Stimulated activated CD8-positive, alpha-beta memory T cell treated with anti-CD3 and anti-CD28 coated beads, Interleukin-4, amount 100 ng/mL, for 1 hour (primary cell): ENCODE data around the gene EGR1.

Experiments
- DNase-seq, 2 donors: peaks; one replicate each; pipeline ENCODE4 v3.0.0-alpha.2; 2020; ENCODE audit warnings: low read depth in 2 of 2, low spot score in 1 of 2

The EGR1 gene

DNA sequence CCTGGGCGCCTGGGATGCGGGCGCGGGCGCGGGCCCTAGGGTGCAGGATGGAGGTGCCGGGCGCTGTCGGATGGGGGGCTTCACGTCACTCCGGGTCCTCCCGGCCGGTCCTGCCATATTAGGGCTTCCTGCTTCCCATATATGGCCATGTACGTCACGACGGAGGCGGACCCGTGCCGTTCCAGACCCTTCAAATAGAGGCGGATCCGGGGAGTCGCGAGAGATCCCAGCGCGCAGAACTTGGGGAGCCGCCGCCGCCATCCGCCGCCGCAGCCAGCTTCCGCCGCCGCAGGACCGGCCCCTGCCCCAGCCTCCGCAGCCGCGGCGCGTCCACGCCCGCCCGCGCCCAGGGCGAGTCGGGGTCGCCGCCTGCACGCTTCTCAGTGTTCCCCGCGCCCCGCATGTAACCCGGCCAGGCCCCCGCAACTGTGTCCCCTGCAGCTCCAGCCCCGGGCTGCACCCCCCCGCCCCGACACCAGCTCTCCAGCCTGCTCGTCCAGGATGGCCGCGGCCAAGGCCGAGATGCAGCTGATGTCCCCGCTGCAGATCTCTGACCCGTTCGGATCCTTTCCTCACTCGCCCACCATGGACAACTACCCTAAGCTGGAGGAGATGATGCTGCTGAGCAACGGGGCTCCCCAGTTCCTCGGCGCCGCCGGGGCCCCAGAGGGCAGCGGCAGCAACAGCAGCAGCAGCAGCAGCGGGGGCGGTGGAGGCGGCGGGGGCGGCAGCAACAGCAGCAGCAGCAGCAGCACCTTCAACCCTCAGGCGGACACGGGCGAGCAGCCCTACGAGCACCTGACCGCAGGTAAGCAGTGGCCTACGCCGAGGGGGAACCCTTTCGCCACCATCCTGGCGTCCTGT lies at the start of gene EGR1:
Gene EGR1, plus strand, starts transcription at position 219 of the 864 bp plus-strand sequence. Its CDS starts 283 bp downstream, at position 502.
- peak; percentile 91 to 94 for DNase-seq

DNA sequence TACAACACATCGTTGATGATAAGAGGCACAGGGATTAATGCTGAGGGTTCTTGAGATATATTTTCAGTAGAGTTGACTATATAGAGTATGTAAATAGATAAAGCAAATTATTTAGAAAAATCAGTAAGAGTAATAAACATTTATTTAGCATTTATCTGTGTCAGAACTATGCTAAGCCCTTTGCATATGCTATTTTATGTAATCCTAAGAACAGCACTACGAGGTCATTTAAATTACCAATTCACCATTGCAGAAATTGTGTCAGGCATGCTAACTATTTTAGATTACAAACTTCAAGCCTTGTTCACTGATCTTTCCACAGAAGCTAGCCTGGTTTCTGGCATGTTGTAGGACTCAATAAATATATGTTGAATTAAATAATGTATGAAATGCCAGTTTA lies 46.8 kb upstream of the EGR1 start:
- DNase-seq: no peak

DNA sequence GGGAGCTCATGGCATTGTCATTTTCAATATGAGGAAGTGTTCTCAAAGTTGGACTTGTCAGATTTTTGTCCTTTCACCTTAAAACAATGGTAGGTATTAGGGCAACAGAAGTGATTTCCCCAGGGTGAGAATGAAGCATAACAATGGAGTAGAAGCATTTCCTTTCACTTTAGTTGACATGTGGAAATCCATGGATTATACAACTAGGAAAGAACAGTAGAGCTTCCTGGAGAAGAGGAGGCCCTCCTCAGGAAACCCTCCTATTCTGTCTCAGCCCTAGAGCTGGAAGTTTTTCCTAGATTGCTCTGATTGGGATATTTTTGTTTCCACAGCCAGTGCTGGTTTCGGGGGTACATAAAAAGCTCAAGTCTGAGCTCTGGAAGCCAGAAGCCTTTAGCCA lies 40.2 kb upstream of the EGR1 start:
- DNase-seq: no peak

DNA sequence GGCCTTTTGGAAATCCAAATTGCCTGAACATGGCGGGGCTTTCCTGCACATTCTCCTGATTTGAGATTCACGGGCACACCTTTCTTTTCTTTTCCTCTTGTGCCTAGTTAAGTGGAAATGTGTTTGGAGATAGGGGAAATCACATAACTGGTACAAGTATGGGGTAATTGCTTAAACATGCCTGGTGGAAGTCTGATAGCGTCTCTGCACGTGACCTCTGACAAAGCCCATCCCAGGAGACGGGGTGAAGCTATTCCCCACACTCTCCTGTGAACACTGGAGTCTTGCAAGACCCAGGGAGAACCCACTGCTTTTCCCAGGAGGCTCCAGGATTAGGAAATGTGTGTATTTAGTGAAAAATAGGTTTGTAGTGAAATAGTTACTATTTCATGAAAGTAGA lies 29.3 kb upstream of the EGR1 start:
- no peak for DNase-seq

DNA sequence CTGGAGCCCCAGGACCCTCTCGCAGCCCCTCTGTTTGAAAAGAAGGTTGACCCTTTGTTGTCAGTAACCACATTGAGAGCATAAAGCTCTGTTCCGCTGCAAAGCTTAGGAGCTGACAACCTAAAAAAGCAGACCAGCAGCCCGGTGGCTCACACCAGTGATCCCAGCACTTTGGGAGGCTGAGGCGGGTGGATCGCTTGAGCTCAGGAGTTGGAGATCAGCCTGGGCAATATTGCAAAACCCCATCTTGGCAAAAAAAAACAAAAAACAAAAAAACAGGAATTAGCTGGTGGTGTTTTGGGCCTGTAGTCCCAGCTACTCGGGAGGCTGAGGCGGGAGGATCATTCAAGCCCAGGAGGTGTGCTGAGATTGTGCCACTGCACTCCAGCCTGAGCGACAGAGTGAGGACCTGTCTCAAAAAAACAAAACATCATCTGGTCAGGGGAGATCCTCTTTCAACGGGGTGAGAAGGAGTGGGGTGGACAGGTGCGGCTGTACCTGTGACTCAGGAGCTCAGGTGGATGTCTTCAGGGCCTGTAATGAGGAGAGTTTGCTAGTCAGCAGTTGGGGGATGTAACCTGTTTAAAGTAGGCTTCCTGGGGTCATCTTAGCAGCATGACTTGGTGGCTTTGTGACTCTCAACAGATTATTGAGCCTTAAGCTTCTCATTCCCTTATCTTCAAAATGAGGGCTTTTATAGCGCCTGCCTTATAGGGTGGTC lies 27.1 kb upstream of the EGR1 start:
- DNase-seq: no peak

DNA sequence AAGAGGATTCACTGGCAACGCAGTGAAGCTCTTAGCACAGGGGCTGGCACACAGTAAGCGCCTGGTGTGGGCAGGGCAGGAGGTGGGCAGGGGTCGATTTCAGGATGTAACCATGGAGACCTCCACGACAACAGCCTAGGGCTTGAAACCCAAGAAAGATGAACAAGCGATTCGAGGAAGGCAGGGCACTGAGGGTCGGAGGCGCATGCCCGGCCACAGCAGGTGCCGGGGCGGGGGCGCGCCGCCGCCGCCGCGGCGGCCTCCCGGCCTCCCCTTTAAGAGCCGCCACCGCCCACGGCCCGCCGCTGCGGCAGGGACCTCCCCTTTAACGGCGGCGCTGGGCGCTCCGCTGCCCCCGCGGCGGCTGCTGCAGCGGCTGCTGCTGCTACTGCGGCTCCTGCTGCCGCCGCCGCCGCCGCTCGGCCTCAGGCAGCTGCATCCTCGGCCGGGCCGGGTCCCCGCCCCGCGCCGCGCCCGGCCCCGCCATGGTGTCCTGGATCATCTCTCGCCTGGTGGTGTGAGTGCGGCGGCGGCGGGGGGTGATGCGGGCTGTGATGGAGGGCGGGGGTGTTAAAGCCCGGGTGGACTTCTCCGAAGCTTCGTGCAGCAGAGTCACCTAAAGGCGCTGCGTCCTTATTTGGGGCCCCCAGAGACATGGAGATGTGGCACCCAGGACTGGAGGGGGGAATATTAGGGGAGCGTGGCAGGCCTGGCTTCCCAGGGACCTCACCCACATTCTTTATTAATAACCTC lies 26.4 kb upstream of the EGR1 start, which contains the start of gene REEP2:
Gene REEP2, plus strand, starts transcription at position 334 of the 753 bp plus-strand sequence. Its CDS starts 152 bp downstream, at position 486.
- no peak for DNase-seq

DNA sequence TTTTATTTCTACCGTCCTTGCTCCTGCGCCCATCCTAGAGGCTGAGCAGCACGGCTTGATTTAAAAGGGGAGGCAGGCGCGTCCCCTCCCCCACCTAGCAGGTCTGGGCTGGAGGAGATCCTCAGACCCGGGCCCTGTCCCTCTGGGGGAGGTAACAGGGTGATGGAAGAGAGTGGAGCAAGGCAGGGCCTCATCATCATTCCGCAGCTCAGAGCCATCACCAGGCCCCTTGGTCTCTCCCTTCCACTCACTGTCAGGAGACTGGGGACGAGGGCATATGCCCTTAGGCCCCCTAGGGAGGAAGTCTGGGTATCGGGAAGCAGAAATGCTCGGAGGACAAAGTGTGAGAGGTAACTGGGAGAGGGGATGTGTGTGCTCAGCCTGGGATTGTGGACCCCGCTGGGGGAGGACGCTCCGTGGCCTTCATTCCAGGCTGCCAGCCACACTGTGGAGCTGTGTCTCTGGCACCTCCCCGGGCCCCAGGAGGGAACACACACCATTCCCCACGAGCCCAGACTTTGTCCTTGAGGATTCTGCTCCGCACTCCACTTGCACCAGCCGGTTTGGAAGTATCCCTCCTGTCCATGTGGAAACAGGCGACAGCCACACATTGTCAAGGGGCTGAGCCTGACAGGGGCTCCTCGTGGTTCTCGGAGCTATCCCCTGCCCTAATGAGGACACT lies 25.7 kb upstream of the EGR1 start:
- no peak for DNase-seq

DNA sequence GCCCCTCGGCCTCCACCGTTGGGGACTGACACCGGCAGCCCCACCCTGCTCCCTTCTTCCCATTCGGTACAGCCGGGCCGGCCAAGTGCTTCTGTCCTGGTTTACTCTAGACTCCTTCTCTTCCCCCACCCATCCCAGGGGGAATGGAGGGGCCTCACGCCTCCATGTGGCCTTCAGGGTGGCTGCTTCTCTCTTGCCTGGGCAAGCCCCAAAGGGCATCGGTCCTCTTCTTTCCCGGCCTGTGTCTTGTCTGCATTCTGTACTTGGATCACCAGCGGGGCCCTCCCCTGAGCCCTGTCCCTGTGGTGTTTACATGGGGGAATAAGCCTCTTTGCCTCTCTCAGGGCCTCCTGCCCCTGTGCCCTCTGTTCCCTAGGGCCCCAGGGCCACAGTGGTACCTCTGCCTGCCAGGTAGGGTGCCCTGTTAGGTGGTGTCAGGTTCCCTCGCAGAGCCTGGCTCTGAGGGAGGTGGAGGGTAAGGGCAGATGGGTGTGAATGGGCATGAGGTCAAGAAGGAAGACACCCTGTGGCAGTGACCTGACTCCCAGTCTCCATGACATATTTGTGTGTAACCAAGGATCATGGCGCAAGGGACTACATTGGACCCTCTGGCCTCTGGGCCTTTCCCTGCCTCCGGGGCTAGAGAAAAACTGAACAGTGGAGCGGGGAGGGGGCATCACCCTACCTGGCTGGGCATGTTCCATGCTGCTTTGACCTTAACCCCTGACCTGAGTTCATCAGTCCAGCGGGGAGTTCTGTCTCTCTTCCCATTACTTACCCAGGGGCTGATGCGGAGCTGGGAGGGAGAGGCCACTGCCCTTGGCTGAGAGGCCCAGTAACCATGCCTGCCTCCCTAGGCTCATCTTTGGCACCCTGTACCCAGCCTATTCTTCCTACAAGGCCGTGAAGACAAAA lies 24.9 kb upstream of the EGR1 start:
- DNase-seq: no peak

DNA sequence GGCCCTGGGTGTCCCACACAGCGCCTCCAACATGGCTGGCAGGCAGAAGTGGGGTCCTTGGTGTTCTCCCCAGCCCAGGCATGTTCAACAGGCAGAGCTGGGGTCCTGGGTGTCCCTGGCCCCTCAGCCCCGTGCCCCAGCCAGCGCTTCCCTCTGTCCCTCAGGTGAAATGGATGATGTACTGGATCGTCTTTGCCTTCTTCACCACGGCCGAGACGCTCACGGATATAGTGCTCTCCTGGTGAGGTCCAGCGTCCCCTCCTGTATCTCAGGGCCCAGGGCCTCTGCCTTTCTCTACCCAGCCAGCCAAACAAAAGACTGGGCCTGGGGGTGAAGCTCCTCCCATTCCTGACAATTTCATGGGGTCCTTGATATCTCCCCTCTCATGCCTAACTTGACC lies 24.1 kb upstream of the EGR1 start:
- no peak for DNase-seq

DNA sequence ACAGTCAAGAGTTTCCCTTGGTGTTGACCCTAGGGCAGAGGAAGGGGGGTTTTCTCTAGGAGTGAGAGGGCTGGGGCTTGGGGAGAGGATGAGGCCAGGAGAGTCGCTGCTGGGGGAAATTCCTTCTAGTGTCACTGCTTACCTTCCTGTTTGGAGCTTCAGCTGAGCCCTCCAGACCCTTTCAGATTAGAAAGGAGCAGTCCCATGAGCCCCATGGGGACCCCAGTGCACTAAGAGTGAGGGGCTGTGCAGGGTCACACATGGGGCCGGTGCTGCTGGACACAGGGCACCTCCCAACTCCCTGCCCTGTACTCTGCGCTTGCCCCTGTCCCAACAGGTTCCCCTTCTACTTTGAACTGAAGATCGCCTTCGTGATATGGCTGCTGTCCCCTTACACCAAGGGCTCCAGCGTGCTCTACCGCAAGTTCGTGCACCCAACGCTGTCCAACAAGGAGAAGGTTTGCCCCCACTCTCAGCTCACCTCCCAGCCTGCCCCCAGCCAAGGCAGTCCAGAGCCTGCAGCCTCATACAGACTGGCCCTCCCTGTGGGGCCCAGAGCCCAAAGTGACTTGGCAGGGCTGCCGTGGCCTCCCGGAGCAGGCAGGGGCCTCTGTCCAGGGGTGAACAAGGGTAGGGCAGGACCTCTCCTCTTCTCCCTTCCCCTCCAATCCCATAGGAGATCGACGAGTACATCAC lies 21.1 kb upstream of the EGR1 start:
- no peak for DNase-seq

DNA sequence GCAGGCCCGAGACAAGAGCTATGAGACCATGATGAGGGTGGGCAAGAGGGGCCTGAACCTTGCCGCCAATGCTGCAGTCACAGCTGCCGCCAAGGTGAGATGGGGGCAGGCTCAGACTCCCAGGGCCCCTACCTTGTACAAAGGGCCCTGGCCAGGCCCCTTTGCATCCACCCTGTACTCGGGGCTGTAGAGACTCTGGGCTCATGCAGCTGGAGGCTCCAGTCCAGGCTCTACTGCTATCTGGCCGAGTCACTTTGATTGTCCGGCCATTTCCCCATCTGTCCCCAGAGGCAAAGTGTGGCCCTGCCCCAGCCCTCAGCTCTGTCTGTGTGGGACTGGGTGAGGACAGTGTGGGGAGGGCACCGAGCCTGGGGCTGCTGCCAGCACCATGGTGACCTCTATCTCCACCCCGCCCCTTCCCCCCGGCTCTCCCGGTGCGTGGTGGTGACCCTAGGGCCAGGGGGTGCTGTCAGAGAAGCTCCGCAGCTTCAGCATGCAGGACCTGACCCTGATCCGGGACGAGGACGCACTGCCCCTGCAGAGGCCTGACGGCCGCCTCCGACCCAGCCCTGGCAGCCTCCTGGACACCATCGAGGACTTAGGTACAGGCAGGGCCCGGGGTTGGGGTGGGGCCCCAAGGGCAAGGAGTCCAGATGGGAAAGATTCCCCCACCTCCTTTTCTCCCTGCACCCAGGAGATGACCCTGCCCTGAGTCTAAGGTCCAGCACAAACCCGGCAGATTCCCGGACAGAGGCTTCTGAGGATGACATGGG lies 20.3 kb upstream of the EGR1 start:
- DNase-seq: no peak

DNA sequence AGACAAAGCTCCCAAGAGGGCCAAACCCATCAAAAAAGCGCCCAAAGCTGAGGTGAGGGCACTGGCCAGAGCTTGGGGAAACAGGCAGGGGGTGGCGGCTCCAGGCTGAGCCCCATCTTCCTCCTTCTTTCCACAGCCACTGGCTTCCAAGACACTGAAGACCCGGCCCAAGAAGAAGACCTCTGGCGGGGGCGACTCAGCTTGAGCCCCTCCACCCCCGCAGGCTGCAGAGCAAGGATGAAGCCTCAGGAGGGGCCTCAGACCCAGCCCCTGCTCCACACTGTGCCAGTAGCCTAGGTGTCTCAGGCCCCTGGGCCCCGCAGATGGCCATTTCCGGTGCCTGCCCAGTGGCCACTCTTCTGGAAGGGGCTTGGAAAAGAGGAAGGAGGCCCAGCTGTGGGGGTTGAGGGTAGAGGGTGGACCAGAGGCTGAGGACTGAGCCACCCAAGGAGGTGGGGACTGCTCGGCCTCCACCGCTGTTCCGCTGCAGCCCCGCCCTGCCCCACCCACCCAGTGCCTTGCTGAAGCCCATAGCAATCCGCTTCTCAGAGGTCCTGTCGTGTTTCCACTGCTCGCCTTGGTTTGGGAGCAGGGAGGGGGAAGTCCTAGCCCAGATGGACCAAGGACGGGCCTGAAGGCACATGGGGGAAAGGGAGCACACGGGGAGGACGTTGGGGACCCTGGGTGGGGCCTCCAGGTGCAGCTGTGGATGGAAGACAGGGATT lies 19.6 kb upstream of the EGR1 start:
- no peak for DNase-seq

DNA sequence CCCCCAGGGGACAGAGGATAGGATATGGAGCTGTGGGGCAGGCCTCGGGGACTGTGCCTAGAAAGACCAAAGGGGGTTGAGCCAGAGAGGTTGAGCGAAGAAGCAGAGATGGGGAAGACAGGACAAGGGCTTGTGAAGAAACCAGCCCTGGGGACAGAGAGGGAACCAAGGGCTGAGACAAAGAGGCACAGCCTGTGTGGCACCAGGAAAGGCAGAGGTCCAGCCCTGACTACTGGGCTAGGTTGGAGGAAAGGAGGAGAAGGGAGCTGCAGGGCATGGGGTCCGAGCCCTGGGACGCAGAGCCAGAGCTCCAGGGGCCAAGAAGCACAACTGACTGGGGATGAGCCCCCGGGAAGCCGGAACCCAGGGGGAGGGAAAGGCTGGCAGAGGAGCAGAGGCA lies 17.2 kb upstream of the EGR1 start:
- DNase-seq: no peak

DNA sequence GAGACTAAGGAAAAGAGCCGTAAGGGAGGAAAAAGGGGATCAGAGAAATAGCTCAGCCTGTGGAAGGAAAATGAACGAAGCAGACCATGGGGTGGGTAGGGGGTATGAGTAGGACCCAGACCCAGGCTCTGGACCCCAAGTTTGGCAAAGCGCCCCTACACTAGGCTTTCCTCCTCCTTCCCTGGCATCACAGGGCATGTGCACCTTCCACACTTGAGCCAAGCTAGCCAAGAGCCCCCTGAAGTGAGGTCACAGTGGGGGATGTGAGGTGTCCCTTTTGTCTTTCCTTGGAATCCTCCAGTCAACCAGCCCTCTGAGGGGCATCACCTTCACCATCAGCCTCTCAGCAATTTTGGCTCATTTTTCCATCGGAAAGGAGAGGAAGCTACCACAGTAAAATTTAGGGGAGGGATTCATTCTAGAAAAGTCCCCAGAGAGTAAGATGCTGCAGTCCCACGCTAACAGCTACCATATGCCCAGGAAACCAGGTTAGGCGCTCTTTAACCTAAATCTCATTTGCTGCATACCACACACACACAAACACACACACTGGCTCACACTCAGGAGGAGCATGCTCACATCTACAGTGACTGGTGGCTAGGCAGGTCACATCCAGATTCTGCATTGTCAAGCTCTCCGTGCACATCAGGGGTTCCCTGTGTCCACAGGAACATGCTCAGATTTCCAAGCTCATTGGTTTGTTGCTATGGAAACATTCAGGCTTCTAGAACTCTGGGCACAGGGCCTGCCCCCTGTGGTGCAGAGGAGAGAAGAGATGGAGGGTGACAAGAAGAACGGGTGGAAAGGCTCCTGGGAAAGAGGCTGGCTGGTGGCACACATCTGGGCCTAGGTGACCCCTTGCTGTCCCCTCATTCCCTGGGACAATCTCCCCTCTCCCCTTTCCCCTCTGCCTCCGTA lies 16.5 kb upstream of the EGR1 start:
- DNase-seq: no peak

DNA sequence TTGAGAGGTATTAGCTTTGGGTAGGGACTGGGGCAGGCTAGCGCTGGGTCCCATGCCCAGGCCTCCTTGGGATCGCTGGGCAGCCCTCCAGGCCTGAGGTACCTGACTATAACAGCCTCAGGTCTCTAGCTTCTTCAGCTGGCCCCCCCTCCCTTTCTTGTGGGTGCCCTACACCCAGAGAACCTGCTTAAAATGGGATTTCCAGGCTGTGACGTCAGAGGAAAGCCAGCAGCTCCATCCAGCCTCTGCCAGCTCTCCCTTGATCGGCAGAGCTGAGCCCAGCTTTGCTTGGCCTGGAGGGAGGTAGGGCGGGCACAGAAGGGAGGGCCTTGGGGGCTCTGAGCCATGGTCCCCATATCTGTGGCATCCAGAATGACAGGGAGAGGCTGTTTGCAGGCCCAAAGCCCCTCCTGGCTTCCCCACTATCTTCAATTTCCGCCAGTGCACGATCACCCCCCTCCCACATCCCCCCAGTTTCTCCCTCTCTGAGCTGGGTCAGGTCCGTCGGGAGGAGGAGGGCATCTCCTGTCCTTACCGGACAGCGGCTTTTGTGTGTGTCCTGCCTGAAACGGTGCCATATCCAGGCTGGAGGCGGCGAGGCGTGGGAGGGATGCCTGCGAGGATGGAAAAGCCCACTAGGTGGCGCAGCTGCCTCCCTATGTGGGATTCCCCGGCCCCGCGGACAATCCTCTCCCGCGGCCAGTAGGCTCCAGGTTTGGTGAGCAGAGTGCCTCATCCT lies 15.6 kb upstream of the EGR1 start:
- DNase-seq: peak; percentile 54 to 65

DNA sequence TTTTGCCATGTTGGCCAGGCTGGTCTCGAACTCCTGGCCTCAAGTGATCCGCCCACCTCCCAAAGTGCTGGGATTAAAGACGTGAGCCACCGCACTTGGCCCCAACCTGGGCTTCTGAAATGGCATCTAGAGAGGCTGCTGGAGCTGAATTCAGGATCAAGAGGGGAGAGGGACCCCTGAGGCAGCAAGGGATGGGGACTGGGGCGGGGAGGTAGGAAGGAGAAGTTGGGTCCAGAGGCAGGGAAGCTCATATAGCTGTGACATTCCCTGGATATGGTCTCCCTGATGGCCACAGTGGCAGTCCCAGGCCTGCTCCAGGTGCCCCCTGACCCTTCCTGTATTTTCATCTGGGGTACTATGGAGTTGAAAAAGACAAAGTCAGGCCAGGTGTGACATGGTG lies 14.3 kb upstream of the EGR1 start:
- DNase-seq: no peak
